CD4-positive, alpha-beta T cell treated with Interleukin-15 for 4 hours (primary cell): Measurements from ENCODE around the gene STAT5B.
A peak's percentile ranks its signal among the peaks of the same experiment; 100 is the strongest.
"Not testable (repeated sequence)": the region's sequence is repeated elsewhere in the genome, so short reads cannot be mapped to it uniquely, and the experiment has no call there.

Experiments used
- DNase-seq: peaks from one replicate; pipeline ENCODE4 v3.0.0-alpha.2; 2020; ENCODE audit warnings: low spot score

The STAT5B gene

DNA sequence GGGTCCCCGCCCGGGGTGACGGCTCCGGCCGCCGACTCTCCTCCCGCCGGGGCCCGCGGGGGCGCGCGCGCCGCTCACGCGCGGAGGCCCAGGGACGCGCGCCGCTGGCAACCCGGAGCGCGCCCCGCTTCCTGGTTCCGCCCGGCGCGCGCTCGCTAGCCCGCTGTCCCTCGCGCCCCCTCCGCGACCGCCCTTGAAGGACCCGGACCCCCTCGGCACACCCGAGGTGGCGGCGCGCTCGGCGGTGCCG is at the start of gene STAT5B:
Gene STAT5B (minus strand): TSS at position 33 of the 250 bp plus-strand sequence. CDS start 44,264 bp downstream, outside the sequence.
- DNase-seq: peak; percentile 62

GRCh38 chr17:42325026-42325425 is 48.8 kb upstream of the STAT5B start:
- no peak for DNase-seq

DNA sequence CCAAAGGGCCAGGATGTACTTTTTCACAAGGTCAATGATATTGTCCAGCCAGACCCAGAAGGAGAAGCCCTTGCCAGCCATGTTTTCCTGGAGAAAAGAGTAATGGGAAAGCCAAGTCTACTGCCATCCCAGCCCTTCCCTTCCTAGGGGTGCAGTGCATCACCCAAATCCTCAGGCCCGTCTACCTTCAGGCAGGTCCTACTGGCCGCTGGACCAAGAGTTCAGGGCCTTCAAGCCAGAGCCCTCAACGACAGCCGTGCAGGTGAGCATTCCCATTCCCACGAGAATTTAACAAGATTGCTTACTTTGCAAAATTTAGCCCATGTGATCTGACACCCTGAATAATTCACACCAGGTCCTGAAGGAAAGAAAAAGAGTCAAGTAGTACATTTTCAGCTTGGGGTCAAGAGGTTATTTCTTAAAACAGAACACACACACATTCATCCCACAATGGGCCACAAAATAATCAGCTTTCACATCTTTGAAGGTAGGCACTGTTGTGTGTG is 47.1 kb upstream of the STAT5B start:
- DNase-seq: no peak

DNA sequence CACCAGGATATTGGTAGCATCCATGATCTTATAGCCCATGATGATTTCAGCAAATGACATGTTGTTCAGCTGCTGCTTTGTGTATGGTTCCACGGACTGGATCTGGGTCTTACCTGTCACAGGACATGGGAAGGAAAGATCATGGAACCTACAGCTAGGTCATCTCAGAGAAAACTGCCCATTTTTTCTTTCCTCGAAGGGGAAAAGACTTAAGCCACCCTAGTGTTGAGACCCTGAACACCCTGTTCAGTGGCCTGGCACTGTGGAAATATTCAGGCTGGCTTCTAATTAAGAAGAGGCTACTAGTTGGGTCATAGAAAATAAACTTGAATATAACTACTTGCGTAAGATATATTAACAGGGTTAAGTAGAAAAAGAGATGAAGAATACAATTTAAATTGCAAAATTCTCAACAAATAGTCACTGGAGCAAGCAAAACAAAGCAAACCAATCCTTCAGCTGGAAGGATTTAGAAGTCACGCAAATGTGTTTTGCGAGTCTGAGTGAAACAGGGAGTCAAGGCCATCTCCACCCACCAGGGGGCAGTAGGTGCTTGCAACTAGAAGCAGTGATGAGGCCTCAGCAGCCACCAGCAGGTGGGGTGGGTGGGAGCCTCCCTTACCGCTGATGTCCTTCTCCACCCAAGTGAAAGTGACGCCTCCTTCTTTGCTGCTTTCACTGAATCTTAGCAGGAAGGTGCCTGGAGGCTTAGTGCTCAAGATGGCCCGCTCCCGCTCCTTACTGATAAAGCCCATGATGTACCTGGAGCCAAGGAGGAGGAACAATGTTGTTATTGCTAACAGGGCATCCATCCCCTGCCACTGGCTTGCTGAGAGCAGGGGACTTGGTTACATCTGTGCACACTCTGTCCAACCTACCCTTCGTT is 46.4 kb upstream of the STAT5B start:
- DNase-seq: peak; percentile 94

- no peak for DNase-seq
Measured at GRCh38 chr17:42321555-42321954, 45.4 kb upstream of the STAT5B start.

- not testable (repeated sequence) for DNase-seq
Measured at GRCh38 chr17:42317967-42318366, 41.8 kb upstream of the STAT5B start.

DNA sequence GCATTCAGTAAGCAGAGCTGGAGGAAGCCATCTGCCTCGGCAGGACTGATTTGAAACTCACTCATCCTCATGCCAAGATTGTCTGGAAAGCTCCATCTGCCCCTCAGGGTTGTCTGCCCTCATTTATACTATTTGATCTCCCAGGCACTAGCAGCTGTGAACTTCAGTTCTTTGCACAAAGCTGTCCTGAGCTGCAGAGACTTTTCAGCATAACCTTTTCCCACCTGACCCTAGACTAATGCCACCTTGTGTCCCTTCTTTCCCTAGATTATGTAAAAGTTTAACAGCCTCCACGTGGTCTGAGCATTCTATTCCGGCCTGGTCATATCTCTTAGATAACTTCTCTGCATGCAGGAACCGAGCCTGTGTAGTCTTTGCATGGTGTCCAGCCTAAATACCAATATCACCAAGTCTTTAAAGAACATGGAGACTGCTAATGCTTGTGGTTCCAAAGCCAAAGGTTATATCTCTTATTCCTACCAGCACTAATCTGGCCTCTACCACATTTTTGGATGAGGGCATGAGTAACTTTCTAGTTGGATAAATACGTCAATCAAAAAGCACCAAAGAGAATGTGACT is 41.2 kb upstream of the STAT5B start:
- DNase-seq: no peak

DNA sequence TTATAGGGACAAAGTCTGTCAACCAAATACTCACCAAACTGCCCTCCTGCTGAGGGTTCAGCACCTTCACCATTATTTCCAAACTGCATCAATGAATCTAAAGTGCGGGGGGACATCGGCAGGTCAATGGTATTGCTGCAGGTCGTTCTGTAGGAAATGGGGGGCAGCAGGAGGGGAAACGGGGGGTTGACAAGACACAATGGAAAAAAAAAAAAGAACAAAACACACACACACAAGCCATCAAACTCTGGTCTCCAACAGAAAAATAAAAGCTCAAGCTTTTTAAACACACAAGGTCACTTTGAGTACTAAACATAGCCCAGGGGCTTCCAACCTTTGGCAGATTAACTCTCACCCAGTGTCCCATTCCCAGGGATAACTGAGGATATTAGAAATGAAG is 40.6 kb upstream of the STAT5B start:
- no peak for DNase-seq

- DNase-seq: peak; percentile 19
Measured at GRCh38 chr17:42315402-42316156, 39.4 kb upstream of the STAT5B start.

DNA sequence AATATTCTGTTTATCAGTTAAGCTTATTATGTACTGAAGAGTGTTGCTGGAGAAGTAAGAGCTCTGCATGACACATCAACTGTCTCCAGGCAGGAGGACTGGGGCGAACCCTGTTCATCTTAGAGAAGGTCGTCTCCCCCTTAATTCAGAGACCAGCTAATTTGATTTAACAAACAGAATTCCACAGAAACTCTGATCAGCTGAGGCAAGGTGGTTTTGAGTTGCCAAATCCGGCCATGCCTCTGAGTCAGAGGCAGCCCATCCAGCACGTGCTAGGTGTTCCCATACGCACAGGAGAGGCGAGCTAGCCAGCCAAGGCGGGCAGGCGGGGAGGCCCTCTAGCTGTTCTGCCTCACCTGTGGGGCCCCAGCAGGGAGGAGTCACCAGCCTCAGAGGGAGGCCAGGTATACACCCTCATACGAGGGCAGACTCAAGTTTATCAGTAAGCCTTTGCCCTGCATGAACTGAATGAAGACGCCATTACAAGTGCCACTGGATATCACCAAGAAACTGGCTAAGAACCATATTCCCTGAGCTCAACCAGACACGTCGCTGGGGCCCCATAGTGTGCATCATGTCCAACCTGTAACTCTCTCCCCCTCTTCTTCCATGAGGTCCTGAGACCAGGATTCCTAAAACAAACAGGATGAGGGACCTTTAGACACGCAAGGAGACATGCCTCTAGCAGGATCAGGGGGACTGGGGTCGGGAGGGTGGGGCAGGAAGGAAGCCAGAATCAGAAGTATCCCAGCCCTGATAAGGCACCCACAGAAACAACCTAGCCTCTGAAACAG is 37.8 kb upstream of the STAT5B start:
- DNase-seq: peak; percentile 28

DNA sequence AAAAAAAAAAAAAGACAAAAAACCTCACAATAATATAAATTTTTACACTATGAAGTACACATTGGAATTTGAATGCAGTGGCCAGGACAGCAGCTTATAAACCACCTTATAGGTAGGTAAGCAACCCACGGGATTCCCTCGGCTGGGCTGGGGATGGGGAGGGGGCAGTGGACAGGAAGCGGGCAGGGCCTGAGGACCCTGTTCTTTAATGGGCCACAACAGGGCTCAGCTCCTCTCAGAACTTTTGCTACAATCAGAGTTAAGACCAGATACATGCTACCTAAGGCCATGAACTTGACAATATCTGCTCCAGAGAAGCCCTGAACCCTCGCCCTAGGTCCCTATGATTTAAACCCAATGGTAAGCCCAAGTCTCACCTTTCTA is 37.2 kb upstream of the STAT5B start:
- DNase-seq: no peak

DNA sequence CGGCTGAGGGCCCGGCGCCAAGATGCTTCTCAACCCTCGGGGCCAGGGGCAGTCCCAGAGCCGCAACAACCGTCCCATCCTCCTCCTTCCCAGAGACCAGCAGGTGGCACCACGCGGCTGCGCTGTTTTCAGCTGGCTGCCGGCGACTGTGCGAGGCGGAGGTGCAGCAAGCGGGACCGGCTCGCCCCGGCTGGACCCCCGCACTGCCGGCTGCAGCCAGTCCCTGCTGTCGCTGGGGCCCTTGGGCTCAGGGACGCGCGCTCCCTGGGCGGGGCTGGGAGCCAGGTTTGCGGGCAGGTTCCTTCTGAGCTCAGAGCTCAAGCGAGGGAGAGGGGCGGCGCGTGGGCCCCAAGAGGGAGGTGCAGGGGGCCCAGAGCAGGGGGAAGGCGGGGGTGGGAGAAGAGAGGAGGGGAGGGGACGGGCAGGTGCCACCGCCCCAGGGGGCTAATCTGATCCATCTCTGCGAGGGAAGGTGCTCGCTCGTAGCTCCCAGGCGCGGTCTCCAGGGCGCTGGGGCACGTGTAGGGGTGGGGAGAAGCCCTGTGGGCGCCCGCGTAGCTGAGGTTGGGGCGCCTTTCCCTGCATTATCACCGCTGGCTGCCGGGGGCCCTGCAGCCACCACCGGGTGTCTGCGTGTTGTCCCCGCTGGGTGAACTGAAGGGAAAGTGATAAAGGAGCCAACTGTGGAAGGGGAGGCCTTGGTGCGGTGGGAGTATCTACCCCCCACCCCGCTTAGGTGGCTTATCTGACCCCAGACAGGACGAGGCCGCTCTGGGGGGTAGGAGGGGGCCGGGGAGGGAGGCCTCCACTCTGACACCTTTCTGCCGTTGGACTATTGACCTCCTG is 36.3 kb upstream of the STAT5B start:
- peak; percentile 72 for DNase-seq

GRCh38 chr17:42312035-42312284 is 35.8 kb upstream of the STAT5B start:
- DNase-seq: no peak

GRCh38 chr17:42311240-42312034 is 35.2 kb upstream of the STAT5B start:
- no peak for DNase-seq

DNA sequence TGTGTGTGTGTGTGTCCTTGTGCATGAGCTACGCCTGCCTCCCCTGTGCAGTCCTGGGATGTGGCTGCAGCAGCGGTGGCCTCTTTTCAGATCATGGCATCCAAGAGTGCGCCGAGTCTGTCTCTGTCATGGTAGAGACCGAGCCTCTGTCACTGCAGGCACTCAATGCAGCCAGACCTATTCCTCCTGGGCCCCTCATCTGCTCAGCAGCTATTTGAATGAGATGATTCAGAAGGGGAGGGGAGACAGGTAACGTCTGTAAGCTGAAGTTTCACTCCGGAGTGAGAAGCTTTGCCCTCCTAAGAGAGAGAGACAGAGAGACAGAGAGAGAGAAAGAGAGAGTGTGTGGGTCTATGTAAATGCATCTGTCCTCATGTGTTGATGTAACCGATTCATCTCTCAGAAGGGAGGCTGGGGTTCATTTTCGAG is 34.6 kb upstream of the STAT5B start:
- DNase-seq: no peak

GRCh38 chr17:42309986-42310786 is 34.0 kb upstream of the STAT5B start:
- no peak for DNase-seq

GRCh38 chr17:42309142-42309541 is 33.0 kb upstream of the STAT5B start:
- no peak for DNase-seq

GRCh38 chr17:42308446-42308845 is 32.3 kb upstream of the STAT5B start:
- no peak for DNase-seq

GRCh38 chr17:42307362-42307927 is 31.3 kb upstream of the STAT5B start:
- DNase-seq: no peak

- DNase-seq: no peak
Measured at GRCh38 chr17:42306385-42306667, 30.1 kb upstream of the STAT5B start.
